ENCODE data around the gene PAK1.
"Not testable (repeated sequence)": the region's sequence is repeated elsewhere in the genome, so short reads cannot be mapped to it uniquely, and the experiment has no call there.

The PAK1 gene

GRCh38 chr11:77473801-77474683, at the start of gene PAK1:
PAK1 (minus strand) TSS chr11:77474094; CDS start chr11:77392520, 81,574 bp downstream.
- DNase-seq, result peak; percentile 84

GRCh38 chr11:77522215-77522614, 48.3 kb upstream of the PAK1 start:
- DNase-seq, result no peak

GRCh38 chr11:77519847-77520246, 46.0 kb upstream of the PAK1 start:
- no peak for DNase-seq

GRCh38 chr11:77518471-77518870, 44.6 kb upstream of the PAK1 start:
- DNase-seq, result no peak

- DNase-seq, result no peak
Observed at GRCh38 chr11:77517753-77518152, 43.9 kb upstream of the PAK1 start.

- DNase-seq, result no peak
Observed at GRCh38 chr11:77517226-77517625, 43.3 kb upstream of the PAK1 start.

- DNase-seq, result no peak
Observed at GRCh38 chr11:77515483-77515882, 41.6 kb upstream of the PAK1 start.

- no peak for DNase-seq
Observed at GRCh38 chr11:77515063-77515462, 41.2 kb upstream of the PAK1 start.

- no peak for DNase-seq
Observed at GRCh38 chr11:77512092-77512491, 38.2 kb upstream of the PAK1 start.

- DNase-seq, result no peak
Observed at GRCh38 chr11:77510851-77511250, 37.0 kb upstream of the PAK1 start.

- DNase-seq, result no peak
Observed at GRCh38 chr11:77510095-77510494, 36.2 kb upstream of the PAK1 start.

- no peak for DNase-seq
Observed at GRCh38 chr11:77508019-77508418, 34.1 kb upstream of the PAK1 start.

GRCh38 chr11:77506857-77507256, 33.0 kb upstream of the PAK1 start:
- DNase-seq, result no peak

GRCh38 chr11:77505956-77506355, 32.1 kb upstream of the PAK1 start:
- DNase-seq, result no peak

- DNase-seq, result no peak
Observed at GRCh38 chr11:77503006-77503405, 29.1 kb upstream of the PAK1 start.

- no peak for DNase-seq
Observed at GRCh38 chr11:77502346-77502905, 28.5 kb upstream of the PAK1 start.

- no peak for DNase-seq
Observed at GRCh38 chr11:77501758-77502157, 27.9 kb upstream of the PAK1 start.

GRCh38 chr11:77497368-77497767, 23.5 kb upstream of the PAK1 start:
- no peak for DNase-seq

- DNase-seq, result no peak
Observed at GRCh38 chr11:77495526-77495925, 21.6 kb upstream of the PAK1 start.

- DNase-seq, result not testable (repeated sequence)
Observed at GRCh38 chr11:77490035-77490434, 16.1 kb upstream of the PAK1 start.

GRCh38 chr11:77487790-77488189, 13.9 kb upstream of the PAK1 start:
- no peak for DNase-seq

GRCh38 chr11:77479746-77480352, 6.0 kb upstream of the PAK1 start:
- no peak for DNase-seq

GRCh38 chr11:77475206-77475605, 1.3 kb upstream of the PAK1 start:
- no peak for DNase-seq

- DNase-seq, result no peak
Observed at GRCh38 chr11:77474684-77475060, 778 bp upstream of the PAK1 start.
